GM18526 (cell line): ENCODE data around the gene TRIM4.

Source experiments
- POLR2A ChIP-seq: IDR thresholded peaks from 3 replicates; pipeline ENCODE4 v1.6.1; 2011; ENCODE audit not compliant: insufficient read length; ENCODE audit errors: extremely low read depth

The TRIM4 gene

GRCh38 chr7:99926321-99926720 lies 7.0 kb upstream of the TRIM4 start:
- no peak for TF ChIP-seq POLR2A

- no peak for TF ChIP-seq POLR2A
These were observed 3.9 kb upstream of the TRIM4 start for GRCh38 chr7:99923200-99923599.

GRCh38 chr7:99920149-99920548 lies 819 bp upstream of the TRIM4 start:
- no peak for TF ChIP-seq POLR2A

DNA sequence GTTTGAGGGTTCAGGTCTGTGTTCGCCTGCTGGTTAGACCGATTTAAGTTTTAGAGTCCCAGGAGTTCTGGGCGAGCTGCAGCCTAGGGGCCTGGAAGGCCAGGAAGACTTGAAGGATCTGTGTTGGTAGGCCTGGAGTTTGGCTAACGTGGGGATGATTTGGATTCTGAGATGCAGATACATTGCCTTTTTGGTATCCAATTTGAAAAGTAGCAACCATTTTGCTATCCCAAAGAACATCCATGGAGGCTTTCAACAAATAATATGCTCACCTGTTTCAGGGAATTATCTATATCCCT lies 433 bp upstream of the TRIM4 start:
- no peak for TF ChIP-seq POLR2A

DNA sequence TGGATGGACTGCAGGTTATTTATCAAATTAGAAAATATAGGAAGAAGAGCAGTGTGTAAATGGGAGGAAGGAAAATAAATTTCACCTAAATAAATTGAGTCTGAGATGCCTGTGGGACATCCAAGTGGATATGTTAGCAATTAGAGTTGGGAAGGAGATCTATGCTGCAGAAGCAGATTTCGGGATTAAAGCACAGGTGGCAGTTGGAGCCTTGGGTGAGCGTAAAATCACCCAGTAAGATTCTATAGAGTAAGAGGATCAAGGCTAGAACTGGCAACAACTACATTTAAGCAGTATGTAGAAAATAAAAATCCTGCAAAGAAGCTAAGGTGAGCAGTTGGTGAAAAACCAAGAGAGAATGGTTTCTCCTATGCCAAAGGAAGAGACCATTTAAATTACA lies 8.4 kb downstream of the TRIM4 start:
- TF ChIP-seq POLR2A, result no peak

- no peak for TF ChIP-seq POLR2A
These were observed 17.7 kb downstream of the TRIM4 start for GRCh38 chr7:99901581-99901980.

DNA sequence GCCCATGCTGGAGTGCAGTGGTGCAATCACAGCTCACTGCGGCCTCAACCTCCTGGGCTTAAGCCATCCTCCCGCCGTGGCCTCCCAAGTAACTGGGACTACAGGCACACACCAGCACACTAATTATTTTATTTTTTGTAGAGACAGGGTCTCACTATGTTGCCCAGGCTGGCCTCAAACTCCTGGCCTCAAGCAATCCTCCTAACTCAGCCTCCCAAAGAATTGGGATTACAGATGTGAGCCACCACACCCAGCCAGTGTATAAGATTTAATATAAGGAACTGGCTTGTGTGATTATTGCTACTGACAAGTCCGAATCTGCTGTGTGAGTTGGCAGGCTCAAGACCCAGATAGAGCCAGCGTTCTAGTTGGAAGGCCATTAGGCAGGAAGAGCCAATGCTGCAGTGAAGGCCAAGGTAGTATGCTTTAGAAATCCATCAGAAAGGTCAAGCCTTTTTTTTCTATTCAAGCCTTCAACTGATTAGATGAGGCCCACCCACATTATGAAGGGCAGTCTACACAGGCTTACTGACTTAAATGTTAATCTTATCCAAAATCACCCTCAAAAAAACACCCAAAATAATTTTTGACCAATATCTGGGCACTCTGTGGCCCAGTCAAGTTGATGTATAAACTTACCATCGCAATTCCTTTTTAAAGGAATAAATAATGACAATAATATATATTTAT lies 19.4 kb downstream of the TRIM4 start:
- no peak for TF ChIP-seq POLR2A

DNA sequence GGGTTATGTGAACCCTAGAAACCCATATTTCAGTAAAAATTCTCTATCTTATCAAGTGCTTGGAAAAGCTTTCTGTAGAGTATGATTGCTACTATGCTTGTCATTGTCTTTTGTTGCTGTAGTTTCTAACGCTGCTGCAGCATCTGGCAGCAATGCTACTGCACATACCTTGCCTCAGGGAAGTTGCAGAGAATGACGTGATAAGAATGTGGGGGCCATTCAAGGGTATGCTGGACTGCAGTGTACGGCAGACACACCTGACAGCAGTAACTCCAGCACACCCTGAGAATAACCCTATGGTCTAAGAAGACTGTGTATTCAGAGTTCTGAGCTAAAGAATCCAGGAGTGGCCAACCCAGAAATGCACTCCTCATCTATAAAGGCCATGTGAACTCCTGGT lies 20.5 kb downstream of the TRIM4 start:
- TF ChIP-seq POLR2A, result no peak

- TF ChIP-seq POLR2A, result no peak
These were observed 21.3 kb downstream of the TRIM4 start for GRCh38 chr7:99898023-99898357.

- TF ChIP-seq POLR2A, result no peak
These were observed 21.9 kb downstream of the TRIM4 start for GRCh38 chr7:99897322-99898022.

- no peak for TF ChIP-seq POLR2A
These were observed 24.6 kb downstream of the TRIM4 start for GRCh38 chr7:99894738-99895137.

- no peak for TF ChIP-seq POLR2A
These were observed 26.1 kb downstream of the TRIM4 start for GRCh38 chr7:99893280-99893679.

DNA sequence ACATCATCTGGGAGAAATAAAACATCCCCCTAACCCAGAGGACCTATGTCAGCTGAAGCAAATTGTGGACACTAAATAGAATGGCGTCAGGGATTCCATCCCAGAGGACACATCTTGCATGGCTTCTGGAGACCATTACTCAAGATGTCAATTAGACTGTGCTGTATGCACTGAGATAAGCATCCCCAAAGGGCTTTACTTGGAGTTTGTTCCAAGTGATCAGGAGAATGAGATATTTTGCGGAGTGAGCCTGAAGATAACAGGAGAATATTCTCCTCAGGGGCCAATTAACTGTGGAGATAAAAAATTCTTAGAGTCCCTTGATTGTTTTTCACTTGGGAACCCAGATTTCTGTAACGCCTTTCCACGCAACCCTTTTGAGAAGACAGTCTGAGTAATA lies 38.0 kb downstream of the TRIM4 start:
- no peak for TF ChIP-seq POLR2A

- TF ChIP-seq POLR2A, result no peak
These were observed 42.4 kb downstream of the TRIM4 start, which contains the start of gene OR2AE1 for GRCh38 chr7:99876933-99877332. Gene OR2AE1 (minus strand): TSS chr7:99877033. CDS start chr7:99877033, 0 bp downstream.

DNA sequence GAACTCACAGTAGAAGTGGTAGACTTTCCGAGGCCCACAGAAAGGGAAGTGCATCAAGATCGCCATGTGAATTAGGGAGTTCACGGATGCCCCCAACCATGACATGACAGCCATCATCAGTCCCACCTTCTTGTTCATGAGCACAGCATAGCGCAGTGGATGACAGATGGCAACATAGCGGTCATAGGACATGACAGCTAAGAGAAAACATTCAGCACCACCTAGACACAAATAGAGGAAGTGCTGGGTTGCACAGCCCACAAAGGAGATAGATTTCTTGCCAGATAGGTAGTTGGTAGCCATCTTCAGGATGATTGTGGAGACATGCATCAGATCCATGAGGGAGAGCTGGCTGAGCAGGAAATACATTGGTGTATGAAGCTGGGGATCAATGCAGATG lies 42.8 kb downstream of the TRIM4 start:
- no peak for TF ChIP-seq POLR2A

DNA sequence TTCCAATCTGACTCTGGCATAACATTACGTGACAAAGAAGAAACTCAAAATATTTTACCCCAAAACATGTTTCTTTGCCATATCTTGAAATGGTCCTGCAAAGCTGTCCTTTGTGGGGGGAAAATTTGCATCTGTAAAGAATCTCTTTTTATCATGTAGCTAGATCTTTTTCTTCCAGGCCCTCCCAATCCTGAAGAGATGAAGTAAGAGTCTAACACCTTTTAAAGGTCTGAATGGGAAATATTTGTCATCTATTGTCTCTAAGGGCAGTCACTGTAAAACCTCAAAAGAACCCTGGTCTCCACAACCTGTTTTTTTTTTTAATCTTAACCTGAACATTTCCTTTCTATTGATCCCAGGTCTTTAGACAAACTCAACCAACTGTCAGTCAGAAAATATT lies 51.1 kb downstream of the TRIM4 start:
- TF ChIP-seq POLR2A, result no peak

DNA sequence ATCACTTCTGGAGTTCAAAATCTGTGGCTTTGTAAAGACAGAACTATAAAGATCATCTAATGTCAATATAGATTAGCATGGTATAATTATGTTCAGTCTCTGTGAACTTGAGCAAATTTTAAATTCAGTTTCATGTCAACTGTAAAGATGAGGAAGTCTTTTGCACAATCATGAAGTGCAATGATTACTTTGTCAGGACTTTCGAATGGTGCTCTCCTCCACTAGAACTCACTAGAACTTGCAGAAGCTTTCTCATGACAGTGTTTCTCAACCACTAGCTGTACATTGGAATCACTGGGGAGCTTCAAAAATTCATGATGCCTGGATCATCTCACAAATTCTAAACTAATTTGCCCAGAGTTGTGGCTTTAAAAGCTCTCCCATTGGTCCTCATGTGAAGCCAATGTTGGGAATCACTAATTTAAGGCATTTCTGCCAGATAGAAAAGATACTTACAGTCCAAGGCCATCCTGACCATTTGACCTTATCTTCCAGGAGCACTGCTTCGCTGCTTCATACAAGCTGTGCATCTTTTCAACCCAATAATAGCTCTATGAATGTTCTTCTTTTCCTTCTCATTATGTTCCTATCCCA lies 55.4 kb downstream of the TRIM4 start:
- no peak for TF ChIP-seq POLR2A
